GM10847 (cell line): ENCODE measurements around the gene HOATZ.

ENCODE experiments used
- POLR2A ChIP-seq: IDR thresholded peaks from 2 replicates; pipeline ENCODE4 v1.6.1; 2011; ENCODE audit not compliant: insufficient read length; ENCODE audit errors: extremely low read depth

Gene HOATZ

GRCh38 chr11:111582881-111583280 lies 68.3 kb downstream of the HOATZ start:
- TF ChIP-seq POLR2A = no peak

DNA sequence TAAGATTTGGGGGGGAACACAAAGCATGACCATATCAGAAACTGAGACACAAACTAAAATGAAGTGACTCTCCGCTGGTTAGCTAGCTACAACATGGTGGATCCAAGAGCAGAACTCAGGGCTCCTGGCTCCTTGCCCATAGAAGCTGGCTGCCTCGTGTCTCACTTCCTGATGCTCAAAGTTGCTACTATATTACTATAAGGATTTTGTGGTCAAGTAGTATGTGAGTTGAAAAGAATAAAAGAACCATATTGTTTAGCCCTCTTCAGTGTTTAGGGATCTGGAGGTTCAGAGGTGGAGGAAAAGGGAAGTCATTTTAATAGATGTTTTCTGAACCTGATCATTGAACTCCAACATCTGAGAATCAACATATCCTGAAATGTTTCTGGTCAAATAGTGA lies 70.8 kb downstream of the HOATZ start:
- no peak for TF ChIP-seq POLR2A

GRCh38 chr11:111586388-111586831 lies 71.8 kb downstream of the HOATZ start:
- no peak for TF ChIP-seq POLR2A
